Adrenal gland (tissue), 5 donors: Measurements from ENCODE around the gene SUB1.

ENCODE experiments used
- POLR2A ChIP-seq, 2 donors: fragments of 450-650 bp; IDR thresholded peaks; one replicate each; pipeline ENCODE4 v1.6.1; 2017; ENCODE audit warnings: antibody characterized with exemption in 2 of 2, mild to moderate bottlenecking in 2 of 2, moderate library complexity in 1 of 2
- TF ChIP-seq, protein P1 (sequence below), 6 experiments: fragments of 450-650 bp in 4 of 6; fragments of 200-600 bp in 2 of 6; sonication (generic) in 1 of 6; IDR thresholded peaks; 1 replicate in 5 of 6; 2 replicates in 1 of 6; pipeline versions ENCODE4 v1.5.1 to v1.8.0; 2016 to 2021; ENCODE audit warnings: antibody characterized with exemption in 6 of 6, mild to moderate bottlenecking in 2 of 6, moderate library complexity in 1 of 6
- donor health status: DM: no; HTN: no; CAD: no.

DNA sequence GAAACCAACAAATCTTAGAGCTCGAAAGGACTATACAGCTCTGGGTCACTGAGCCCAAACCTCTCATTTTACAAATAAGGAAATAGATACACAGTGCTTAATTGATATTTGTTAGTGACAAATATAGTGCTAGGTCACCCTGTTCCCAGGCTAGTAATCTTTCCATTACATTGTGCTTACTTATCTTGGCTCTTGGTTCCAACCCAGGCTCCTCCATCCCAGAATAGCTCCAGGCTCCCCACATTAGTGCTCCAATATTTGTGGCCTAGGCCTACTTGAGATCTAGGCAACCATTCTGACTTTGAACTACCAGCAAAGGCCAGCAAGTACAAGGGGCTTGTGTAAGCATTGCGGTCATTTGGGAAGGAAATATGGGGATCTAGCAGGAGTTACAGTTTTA lies 21.7 kb upstream of the SUB1 start:
- TF ChIP-seq, protein P1, sequence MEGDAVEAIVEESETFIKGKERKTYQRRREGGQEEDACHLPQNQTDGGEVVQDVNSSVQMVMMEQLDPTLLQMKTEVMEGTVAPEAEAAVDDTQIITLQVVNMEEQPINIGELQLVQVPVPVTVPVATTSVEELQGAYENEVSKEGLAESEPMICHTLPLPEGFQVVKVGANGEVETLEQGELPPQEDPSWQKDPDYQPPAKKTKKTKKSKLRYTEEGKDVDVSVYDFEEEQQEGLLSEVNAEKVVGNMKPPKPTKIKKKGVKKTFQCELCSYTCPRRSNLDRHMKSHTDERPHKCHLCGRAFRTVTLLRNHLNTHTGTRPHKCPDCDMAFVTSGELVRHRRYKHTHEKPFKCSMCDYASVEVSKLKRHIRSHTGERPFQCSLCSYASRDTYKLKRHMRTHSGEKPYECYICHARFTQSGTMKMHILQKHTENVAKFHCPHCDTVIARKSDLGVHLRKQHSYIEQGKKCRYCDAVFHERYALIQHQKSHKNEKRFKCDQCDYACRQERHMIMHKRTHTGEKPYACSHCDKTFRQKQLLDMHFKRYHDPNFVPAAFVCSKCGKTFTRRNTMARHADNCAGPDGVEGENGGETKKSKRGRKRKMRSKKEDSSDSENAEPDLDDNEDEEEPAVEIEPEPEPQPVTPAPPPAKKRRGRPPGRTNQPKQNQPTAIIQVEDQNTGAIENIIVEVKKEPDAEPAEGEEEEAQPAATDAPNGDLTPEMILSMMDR (IDR thresholded peaks at IDR 0.05), result no peak
- no peak for TF ChIP-seq POLR2A (IDR thresholded peaks at IDR 0.05)
